NCI-H460 (cell line): ENCODE measurements around the gene IFI44. TPM values are rescaled to one million over a fixed set of nuclear protein-coding genes. Genes with fewer than 3 reads are reported as not detected.

Experiments used
- DNase-seq: peaks from one replicate; pipeline ENCODE4 v3.0.0-alpha.2; 2016; ENCODE audit warnings: low read depth; ENCODE audit errors: extremely low read depth
- polyA plus RNA-seq: library from polyadenylated mRNA; depleted of rRNA; stranded (reverse); fragments of >200 nt; gene quantifications from 2 replicates; pipeline ENCODE4 v1.2.3, GENCODE V29; 2014; cell fraction: nucleus; rRNA removed
- total RNA-seq: library from RNA; depleted of rRNA; stranded (reverse); fragments of >200 nt; shearing (Covaris generic); gene quantifications from 2 replicates; pipeline ENCODE4 v1.2.3, GENCODE V29; 2014; rRNA removed

IFI44 gene, protein sequence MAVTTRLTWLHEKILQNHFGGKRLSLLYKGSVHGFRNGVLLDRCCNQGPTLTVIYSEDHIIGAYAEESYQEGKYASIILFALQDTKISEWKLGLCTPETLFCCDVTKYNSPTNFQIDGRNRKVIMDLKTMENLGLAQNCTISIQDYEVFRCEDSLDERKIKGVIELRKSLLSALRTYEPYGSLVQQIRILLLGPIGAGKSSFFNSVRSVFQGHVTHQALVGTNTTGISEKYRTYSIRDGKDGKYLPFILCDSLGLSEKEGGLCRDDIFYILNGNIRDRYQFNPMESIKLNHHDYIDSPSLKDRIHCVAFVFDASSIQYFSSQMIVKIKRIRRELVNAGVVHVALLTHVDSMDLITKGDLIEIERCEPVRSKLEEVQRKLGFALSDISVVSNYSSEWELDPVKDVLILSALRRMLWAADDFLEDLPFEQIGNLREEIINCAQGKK
- total RNA-seq = 16.9 and 17.8 TPM in 2 replicates
- 38.0 and 51.5 TPM in 2 replicates for polyA plus RNA-seq

DNA sequence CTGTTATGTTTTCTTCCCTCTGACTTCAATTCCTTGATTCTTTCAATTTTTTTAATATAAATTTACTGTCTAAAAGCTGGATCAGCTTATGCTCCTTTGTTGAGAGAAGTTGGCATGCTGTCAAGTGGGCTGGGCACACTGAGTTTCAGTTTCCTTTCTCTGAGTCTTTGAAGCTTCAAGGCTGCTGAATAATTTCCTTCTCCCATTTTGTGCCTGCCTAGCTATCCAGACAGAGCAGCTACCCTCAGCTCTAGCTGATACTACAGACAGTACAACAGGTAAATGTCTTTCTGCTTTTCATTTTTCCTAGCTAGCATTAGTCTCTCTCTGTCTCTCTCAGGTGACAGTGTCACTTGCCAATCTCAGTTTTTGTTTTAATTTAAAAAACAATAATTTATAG is at the start of gene IFI44:
Gene IFI44, plus strand, starts transcription at position 204 of the 400 bp plus-strand sequence. CDS start 365 bp downstream, outside the sequence.
- DNase-seq = peak; percentile 70

- DNase-seq = no peak
Measured at GRCh38 chr1:78601068-78601467, 48.6 kb upstream of the IFI44 start.

GRCh38 chr1:78603206-78603605 is 46.4 kb upstream of the IFI44 start:
- DNase-seq = no peak

DNA sequence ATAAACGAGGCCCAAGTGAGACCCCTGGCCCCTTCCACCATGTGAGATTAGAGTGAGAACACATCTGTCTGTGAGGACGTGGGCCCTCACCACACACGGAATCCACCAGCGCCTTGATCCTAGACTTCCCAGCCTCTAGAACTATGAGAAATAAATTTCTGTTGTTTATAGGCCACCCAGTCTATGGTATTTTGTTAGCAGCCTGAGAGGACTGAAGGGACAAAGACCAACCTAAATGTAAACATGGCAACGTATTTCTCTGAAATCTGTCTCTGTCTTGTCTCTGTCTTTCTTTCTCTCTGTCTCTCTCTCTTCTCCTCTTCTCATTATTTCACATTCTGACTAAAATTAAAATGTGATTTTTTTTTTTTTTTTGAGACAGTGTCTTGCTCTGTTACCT is 45.0 kb upstream of the IFI44 start:
- DNase-seq = no peak

DNA sequence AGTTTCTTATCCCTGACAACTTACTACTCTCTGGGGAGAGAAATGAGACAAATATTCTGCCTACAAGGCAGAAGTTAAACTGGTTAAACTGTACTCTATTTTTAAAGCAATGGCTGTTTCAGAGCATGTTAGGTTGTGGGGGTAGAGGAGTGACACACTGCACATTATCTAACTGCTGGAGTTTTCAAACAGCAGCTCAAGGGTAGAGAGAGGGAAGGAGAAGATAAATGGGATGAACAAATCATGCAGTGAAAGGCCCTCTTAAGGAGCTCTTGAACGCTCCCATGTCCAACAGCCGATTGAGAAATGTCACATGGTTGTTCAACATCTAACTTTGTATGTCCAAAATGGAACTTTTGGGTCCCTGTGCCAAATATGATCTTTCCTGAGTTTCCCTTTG is 43.4 kb upstream of the IFI44 start:
- no peak for DNase-seq

GRCh38 chr1:78607334-78607927 is 42.2 kb upstream of the IFI44 start:
- DNase-seq = no peak

DNA sequence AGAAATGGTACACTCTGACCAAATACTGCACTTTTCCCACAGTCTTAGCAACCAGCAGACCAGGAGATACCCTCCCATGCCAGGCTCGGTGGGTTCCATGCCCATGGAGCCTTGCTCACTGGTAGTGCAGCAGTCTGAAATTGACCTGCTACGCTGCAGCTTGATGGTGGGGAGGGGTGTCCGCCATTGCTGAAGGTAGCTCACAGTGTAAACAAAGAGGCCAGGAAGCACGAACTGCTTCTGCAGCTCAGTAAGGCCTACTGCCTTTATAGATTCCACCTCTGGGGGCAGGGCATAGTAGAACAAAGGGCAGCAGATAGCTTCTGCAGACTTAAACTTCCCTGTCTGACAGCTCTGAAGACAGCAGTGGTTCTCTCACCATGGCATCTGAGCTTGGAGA is 41.7 kb upstream of the IFI44 start:
- DNase-seq = no peak

DNA sequence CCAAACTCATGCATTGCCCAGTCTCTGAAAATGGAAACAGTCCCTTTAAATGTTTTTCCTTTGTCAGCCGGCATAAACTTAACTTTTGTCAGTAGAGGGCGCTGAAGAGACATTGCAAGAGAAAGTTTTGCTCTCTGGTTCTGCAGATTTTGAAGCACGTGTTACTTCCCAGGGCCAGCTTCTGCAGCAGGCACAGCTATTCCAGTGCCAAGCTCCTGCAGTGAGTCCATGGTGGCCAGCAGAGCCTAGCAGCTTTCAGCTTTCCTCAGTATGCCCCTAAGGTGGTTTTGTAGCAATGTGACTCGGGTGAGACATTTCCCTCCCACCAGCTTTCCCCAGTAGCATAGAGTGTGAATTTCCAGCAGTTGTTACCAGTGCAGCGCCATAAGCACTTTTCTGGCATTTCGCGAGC is 32.0 kb upstream of the IFI44 start:
- DNase-seq = peak; percentile 86

DNA sequence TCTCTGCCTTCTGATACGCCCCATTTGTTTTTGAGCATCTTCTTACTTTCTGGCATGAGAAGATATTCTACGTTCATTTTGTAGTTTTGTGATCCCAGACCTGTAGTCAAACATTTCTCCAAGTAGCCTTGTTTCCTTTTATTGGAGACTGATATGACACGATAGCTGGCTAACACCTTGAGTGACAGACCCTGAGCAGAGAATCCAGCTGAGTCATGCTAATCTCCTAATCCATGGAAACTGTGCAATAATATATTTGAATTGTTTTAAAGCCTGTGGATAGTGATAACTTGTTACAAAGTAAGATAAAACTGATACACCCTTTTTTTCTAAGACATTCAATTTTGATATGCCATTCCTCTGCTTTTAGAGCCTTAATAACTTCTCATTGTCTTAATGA is 30.6 kb upstream of the IFI44 start:
- DNase-seq = peak; percentile 21

- peak; percentile 34 for DNase-seq
Measured at GRCh38 chr1:78619446-78619802, 30.2 kb upstream of the IFI44 start.

GRCh38 chr1:78619803-78620579 is 29.6 kb upstream of the IFI44 start, which contains the start of gene IFI44L:
Gene IFI44L (plus strand): TSS chr1:78620448. CDS start chr1:78627916, 7,468 bp downstream.
- peak; percentile 26 for DNase-seq

GRCh38 chr1:78620666-78621065 is 29.0 kb upstream of the IFI44 start:
- DNase-seq = no peak

- DNase-seq = no peak
Measured at GRCh38 chr1:78622548-78622947, 27.1 kb upstream of the IFI44 start.

DNA sequence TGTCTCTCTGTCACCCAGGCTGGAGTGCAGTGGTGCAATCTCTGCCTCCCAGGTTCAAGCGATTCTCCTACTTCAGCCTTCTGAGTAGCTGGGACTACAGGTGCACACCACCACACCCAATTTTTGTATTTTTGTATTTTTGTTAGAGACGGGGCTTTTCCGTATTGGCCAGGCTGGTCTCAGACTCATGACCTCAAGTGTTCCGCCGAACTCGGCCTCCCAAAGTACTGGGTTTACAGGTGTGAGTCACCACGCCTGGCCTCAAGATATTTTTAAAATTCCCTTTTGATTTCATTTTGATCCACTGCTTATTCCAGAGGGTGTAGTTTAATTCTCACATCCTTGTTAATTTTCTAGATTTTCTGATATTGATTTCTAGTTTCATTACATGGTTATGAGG is 25.6 kb upstream of the IFI44 start:
- no peak for DNase-seq

DNA sequence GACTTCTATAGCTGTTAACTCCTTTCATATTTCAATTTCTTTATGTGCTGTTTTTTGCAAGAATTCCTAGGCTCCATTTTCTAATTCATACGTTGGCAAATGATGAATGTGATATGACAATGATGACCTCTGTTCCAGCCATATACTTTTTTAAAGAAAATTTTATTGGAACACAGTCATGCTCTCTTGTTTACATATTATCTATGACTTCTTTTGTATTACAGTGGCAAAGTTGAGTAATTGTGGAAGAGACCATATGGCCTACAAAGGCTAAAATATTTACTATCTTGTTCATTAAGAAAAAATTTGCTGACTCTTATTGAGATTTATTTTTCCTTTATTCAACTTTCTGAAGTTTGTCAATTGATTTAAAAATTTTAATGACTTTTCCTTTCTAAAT is 22.3 kb upstream of the IFI44 start:
- DNase-seq = no peak

- no peak for DNase-seq
Measured at GRCh38 chr1:78630600-78630999, 19.0 kb upstream of the IFI44 start.

GRCh38 chr1:78633209-78633608 is 16.4 kb upstream of the IFI44 start:
- no peak for DNase-seq

DNA sequence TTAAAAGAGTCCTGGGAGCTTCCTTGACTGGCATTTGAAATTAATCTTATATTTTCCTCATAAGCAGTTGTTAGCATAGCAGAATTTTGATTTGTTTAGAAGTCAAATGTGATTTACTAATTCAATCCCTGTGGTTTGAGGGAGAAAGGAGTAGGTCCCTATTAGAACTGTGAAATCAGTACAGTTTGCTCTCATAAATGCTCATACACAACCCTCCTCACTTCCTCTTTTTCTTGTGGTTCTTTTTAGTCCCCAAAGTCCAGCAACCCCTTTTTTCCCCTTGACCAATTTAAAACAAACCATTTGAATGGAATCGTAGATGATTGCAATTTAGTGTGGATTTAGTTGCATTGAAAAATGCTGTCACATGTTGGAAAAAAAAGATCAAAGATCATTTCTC is 9.2 kb upstream of the IFI44 start:
- DNase-seq = no peak

GRCh38 chr1:78641558-78641957 is 8.1 kb upstream of the IFI44 start:
- DNase-seq = no peak

DNA sequence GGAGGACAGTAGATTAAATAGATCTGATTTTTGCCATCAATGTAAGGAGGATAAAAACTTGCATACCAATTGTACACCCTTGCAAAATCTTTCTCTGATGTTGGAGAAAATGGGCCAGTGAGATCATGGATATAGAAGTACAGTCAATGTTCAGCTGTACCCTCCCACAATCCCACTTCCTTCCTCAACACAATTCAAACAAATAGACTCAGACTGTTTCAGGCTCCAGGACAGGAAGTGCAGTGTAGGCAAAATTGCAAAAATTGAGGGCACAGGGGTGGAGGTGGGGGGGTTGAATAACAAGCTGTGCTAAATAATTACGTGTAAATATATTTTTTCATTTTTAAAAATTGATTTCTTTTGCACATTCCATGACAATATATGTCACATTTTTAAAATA is 3.9 kb upstream of the IFI44 start:
- DNase-seq = no peak

DNA sequence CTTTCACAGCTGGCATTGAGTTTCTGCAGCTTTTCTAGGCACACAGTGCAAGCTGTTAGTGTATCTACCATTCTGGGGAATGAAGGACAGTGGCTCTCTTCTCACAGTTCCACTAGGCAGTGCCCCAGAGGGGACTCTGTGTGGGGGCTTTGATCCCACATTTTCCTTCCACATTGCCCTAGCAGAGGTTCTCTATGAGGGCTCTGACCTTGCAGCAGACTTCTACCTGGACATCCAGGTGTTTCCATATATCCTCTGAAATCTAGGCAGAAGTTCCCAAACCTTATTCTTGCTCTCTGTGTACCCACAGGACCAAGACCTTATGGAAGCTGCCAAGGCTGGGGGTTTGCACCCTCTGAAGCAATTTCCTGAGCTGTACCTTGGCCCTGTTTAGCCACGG is 2.4 kb upstream of the IFI44 start:
- DNase-seq = no peak
